DOHH2 (cell line): ENCODE measurements around the gene CHRNA9.

Experiments used
- H3F3A ChIP-seq: fragments of 200-600 bp; sonication (generic), shearing (Covaris generic); 2 replicates; pipeline ENCODE4 v1.6.0; 2016; ENCODE audit warnings: antibody characterized with exemption, mild to moderate bottlenecking; ENCODE audit not compliant: control insufficient read depth, insufficient read depth
- H3K27ac ChIP-seq: fragments of 200-600 bp; sonication (generic); 2 replicates; pipeline ENCODE4 v1.5.1; 2014; ENCODE audit warnings: low read depth, mild to moderate bottlenecking, low read length, moderate library complexity
- H3K27me3 ChIP-seq: fragments of 200-600 bp; sonication (generic); 2 replicates; pipeline ENCODE4 v1.6.1; 2014; ENCODE audit warnings: mild to moderate bottlenecking, low read length, mixed read lengths; ENCODE audit not compliant: control insufficient read depth
- H3K36me3 ChIP-seq: fragments of 200-600 bp; sonication (generic); 2 replicates; pipeline ENCODE4 v1.6.1; 2014; ENCODE audit warnings: mild to moderate bottlenecking, low read length, moderate library complexity, mixed read lengths; ENCODE audit not compliant: control insufficient read depth
- H3K4me1 ChIP-seq: fragments of 200-600 bp; sonication (generic); 2 replicates; pipeline ENCODE4 v1.6.1; 2014; ENCODE audit warnings: mild to moderate bottlenecking, low read length, mixed read lengths; ENCODE audit not compliant: control insufficient read depth
- H3K4me2 ChIP-seq: fragments of 200-600 bp; sonication (generic); 2 replicates; pipeline ENCODE4 v1.6.0; 2014; ENCODE audit warnings: mild to moderate bottlenecking, low read length, moderate library complexity
- H3K4me3 ChIP-seq: fragments of 200-600 bp; sonication (generic); 2 replicates; pipeline ENCODE4 v1.5.1; 2014; ENCODE audit warnings: mild to moderate bottlenecking, low read length, mixed read lengths
- H3K79me2 ChIP-seq: fragments of 200-600 bp; sonication (generic); 2 replicates; pipeline ENCODE4 v1.6.1; 2014; ENCODE audit warnings: mild to moderate bottlenecking, low read length, mixed read lengths; ENCODE audit not compliant: control insufficient read depth
- H3K9me2 ChIP-seq: fragments of 200-600 bp; sonication (generic); replicated peaks from 2 replicates; pipeline ENCODE4 v1.6.1; 2014; ENCODE audit warnings: mild to moderate bottlenecking, low read length, mixed read lengths; ENCODE audit not compliant: control insufficient read depth
- H3K9me3 ChIP-seq: fragments of 200-600 bp; sonication (generic); 2 replicates; pipeline ENCODE4 v1.6.1; 2014; ENCODE audit warnings: antibody characterized with exemption, low read length, mixed read lengths; ENCODE audit not compliant: control insufficient read depth, insufficient read depth
- H4K20me1 ChIP-seq: fragments of 200-600 bp; sonication (generic); 2 replicates; pipeline ENCODE4 v1.6.0; 2014; ENCODE audit warnings: low read depth, mild to moderate bottlenecking, antibody characterized with exemption, low read length, moderate library complexity; ENCODE audit not compliant: control insufficient read depth, insufficient read depth
- EZH2phosphoT487 ChIP-seq: fragments of 200-600 bp; sonication (generic); IDR thresholded peaks from 2 replicates; pipeline ENCODE4 v1.6.1; 2017; ENCODE audit warnings: borderline replicate concordance, mild to moderate bottlenecking, antibody characterized with exemption, low read length, moderate library complexity, mixed read lengths
- TF ChIP-seq, protein P1 (sequence below): fragments of 200-600 bp; sonication (generic); IDR thresholded peaks from one replicate; pipeline ENCODE4 v1.5.1; 2014; ENCODE audit warnings: antibody characterized with exemption, mild to moderate bottlenecking, low read depth, low read length; ENCODE audit not compliant: poor library complexity, severe bottlenecking

Gene CHRNA9

DNA sequence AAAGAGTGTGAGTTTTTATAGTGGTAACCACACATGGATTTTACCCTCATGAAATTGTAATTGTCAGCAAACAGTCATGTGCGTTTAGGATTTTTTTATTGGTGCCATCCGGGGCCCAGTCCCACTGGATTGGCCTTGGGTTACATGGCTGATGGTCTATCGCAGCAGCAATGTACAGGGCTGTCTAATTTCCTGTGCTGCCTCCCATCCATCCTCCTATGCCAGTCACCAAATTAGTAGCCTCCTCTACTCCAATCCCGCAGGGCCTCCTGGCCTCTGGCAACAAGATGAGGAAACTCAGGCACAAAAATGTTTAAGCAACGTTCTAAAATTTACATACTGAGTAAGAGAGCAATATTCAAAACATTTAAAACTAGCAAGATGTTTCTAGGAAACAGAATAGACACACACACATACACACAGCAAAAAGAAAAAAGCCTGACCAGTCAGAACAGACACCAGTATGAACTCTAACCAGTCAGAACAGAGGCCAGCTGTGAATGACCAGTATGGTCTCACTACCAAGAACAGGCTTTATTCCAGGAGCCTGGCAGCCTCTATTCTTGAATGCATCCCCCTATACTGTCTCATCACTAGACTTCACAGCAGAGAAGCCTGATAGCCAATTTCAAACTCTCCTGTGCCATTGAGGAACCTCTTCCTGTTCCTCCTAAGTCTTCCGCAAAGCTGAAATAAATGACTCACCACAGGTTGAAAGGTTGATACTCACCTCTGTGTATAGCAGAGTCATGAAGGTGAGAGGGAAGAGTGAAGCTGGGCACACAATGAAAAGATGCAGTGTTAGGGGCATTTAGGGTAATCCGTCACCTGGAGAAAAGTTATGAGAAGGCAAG lies 42.6 kb downstream of the CHRNA9 start:
- no peak overlapping the region for H3K4me3 ChIP-seq
- no peaks in the 10 kb centered on the region for H3F3A ChIP-seq
- no peaks in the 10 kb centered on the region for H3K79me2 ChIP-seq
- H4K20me1 ChIP-seq, result no peaks in the 10 kb centered on the region
- no peaks in the 10 kb centered on the region for H3K9me2 ChIP-seq
- H3K27me3 ChIP-seq, result no peaks in the 10 kb centered on the region
- no peak overlapping the region for H3K27ac ChIP-seq
- H3K36me3 ChIP-seq, result no peaks in the 10 kb centered on the region
- no peak for TF ChIP-seq EZH2phosphoT487
- TF ChIP-seq, protein P1, sequence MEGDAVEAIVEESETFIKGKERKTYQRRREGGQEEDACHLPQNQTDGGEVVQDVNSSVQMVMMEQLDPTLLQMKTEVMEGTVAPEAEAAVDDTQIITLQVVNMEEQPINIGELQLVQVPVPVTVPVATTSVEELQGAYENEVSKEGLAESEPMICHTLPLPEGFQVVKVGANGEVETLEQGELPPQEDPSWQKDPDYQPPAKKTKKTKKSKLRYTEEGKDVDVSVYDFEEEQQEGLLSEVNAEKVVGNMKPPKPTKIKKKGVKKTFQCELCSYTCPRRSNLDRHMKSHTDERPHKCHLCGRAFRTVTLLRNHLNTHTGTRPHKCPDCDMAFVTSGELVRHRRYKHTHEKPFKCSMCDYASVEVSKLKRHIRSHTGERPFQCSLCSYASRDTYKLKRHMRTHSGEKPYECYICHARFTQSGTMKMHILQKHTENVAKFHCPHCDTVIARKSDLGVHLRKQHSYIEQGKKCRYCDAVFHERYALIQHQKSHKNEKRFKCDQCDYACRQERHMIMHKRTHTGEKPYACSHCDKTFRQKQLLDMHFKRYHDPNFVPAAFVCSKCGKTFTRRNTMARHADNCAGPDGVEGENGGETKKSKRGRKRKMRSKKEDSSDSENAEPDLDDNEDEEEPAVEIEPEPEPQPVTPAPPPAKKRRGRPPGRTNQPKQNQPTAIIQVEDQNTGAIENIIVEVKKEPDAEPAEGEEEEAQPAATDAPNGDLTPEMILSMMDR, result no peak
- no peaks in the 10 kb centered on the region for H3K9me3 ChIP-seq
- no peaks in the 10 kb centered on the region for H3K4me1 ChIP-seq
- H3K4me2 ChIP-seq, result no peak overlapping the region

DNA sequence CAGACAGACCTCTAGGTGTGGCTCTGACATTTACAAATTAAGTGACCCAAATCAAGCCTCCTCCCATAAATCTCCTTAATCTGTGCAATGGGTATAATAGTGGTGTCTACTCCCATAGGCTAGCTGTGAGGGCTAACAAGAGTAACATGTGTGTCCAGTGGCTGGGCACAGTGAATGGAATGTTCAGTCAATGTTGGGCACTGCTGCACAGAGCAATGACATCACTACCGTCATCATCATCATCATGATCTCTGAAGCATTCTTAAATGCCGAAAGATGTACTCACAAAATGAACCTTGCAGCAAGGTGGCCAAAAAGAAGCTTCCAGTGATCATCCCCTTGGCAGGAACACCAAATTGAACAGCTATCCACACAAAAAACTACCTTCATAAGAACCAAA lies 43.5 kb downstream of the CHRNA9 start:
- Histone ChIP-seq H3K4me2 (no peak overlapping the region), H3K4me1 (no peaks in the 10 kb centered on the region), H3K27me3 (no peaks in the 10 kb centered on the region), H3K9me3 (no peaks in the 10 kb centered on the region), H3F3A (no peaks in the 10 kb centered on the region), H3K9me2 (no peaks in the 10 kb centered on the region), H4K20me1 (no peaks in the 10 kb centered on the region), H3K4me3 (no peak overlapping the region), H3K27ac (no peak overlapping the region), H3K36me3 (no peaks in the 10 kb centered on the region), H3K79me2 (no peaks in the 10 kb centered on the region)
- TF ChIP-seq, protein P1, result no peak
- no peak for TF ChIP-seq EZH2phosphoT487

DNA sequence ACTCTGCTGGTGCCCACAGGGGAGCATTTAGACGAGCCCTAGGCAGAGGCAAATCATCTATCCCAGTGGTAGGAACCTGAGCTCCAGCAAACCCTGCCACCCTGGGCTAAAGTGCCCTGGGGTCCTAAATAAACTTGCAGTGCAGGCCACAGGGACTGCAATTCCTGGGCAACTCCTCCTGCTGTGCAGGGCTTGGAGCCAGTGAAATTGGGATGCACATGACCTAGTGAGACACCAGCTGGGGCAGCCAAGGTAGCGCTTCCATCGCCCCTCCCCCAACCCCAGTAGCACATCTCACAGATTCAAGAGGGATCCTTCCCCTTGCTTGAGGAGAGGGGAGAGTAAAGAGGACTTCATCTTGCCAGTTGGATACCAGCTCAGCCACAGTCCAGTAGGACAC lies 44.1 kb downstream of the CHRNA9 start:
- H3K27ac ChIP-seq, result no peak overlapping the region
- no peaks in the 10 kb centered on the region for H4K20me1 ChIP-seq
- H3K9me3 ChIP-seq, result no peaks in the 10 kb centered on the region
- no peaks in the 10 kb centered on the region for H3K36me3 ChIP-seq
- no peaks in the 10 kb centered on the region for H3K79me2 ChIP-seq
- no peak overlapping the region for H3K4me2 ChIP-seq
- H3K27me3 ChIP-seq, result no peaks in the 10 kb centered on the region
- no peak overlapping the region for H3K4me3 ChIP-seq
- TF ChIP-seq, protein P1, result no peak
- TF ChIP-seq EZH2phosphoT487, result no peak
- H3F3A ChIP-seq, result no peaks in the 10 kb centered on the region
- no peaks in the 10 kb centered on the region for H3K4me1 ChIP-seq
- no peaks in the 10 kb centered on the region for H3K9me2 ChIP-seq
